ENCODE measurements around the gene NAT8L.

Gene NAT8L

GRCh38 chr4:2094545-2094944, 35.4 kb downstream of the NAT8L start:
- no peak for DNase-seq (ENCODE audit: low read depth in 2 of 2)

DNA sequence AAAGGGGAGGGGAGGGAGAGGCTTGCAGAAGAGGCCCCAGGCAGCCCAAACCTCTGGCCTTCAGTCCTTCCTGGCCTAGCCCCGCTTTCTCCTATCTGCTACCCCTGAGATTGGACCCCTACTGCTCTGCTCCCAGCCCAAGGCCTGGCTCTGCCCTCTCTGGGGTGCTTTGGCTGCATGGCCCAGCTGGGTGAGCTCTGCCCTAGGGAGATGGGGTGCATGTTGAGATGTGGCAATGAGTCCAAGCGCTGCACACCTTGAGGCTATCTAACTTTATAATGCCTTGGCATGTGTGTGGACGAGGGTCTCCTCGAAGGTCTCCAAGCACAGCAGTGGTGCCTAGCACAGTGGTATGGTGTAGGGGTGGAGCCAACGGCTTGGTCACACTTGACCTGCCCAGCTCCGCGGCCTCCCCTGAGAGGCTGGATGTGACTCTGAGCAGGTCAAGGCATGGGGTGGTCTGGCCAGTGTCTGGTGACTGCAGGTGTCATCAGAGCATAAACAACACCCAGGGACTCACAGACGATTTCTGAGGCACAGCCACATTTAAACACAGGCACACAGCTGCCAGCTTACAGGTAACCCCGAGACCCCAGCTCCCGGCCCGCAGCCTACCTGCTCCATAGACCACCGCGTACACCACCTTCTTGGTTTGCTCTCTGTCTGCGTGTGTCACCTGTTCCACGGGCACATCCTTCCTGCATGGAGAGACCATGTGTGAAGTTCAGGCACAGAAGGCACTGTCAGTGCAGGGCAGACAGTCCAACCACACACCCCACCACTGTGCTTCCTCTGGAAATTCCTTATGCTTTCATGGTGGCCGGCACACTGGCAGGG, 36.3 kb downstream of the NAT8L start:
- DNase-seq (ENCODE audit: low read depth in 2 of 2) = no peak

- no peak for DNase-seq (ENCODE audit: low read depth in 2 of 2)
Measured at GRCh38 chr4:2096073-2096609, 37.0 kb downstream of the NAT8L start.

DNA sequence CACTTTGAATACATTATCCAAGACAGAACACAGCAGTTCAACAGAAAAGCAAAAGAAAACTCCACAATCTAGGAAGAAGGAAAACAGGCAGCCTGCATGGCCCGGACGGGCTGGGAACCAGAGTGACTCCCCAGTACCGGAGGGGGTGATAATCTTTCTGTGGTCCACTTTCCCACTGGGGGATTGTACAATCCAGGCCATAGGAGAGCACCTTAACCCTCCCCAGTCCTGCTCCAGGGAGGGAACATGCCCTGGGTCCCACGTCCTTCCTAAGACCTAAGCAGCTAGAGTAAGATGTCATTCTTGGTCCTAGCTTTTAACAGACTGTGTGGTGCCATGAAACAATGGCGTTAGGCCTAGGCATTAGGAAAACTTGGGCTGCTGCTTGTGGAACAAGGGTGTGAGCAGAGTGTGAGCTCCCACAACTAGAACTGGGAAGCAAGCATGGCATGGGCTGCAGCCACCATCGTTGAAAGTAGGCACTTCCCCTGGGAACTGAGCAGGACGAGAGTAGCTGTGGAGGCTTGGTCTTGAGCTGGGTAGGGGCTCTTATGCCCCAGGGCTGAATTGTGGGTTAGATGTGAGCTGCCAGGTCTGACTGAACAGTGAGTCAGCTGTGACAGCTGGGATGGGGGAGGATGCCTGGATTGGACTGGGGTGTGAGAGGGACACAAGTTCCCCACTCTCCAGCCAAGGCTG, 42.4 kb downstream of the NAT8L start:
- DNase-seq (ENCODE audit: low read depth in 2 of 2) = no peak

- no peak for DNase-seq (ENCODE audit: low read depth in 2 of 2)
Measured at GRCh38 chr4:2102045-2102883, 43.1 kb downstream of the NAT8L start.

- no peak for DNase-seq (ENCODE audit: low read depth in 2 of 2)
Measured at GRCh38 chr4:2103127-2103842, 44.2 kb downstream of the NAT8L start.

- DNase-seq (ENCODE audit: low read depth in 2 of 2) = no peak
Measured at GRCh38 chr4:2103843-2104547, 44.9 kb downstream of the NAT8L start.

GRCh38 chr4:2104556-2105345, 45.6 kb downstream of the NAT8L start:
- DNase-seq (ENCODE audit: low read depth in 2 of 2) = no peak

- no peak for DNase-seq (ENCODE audit: low read depth in 2 of 2)
Measured at GRCh38 chr4:2105559-2105958, 46.4 kb downstream of the NAT8L start.

- DNase-seq (ENCODE audit: low read depth in 2 of 2) = no peak
Measured at GRCh38 chr4:2116687-2117400, 57.7 kb downstream of the NAT8L start.
